Endothelial cell of coronary artery (primary cell): ENCODE measurements around the gene KIF4A. TPM values are rescaled to one million over a fixed set of nuclear protein-coding genes. Genes with fewer than 3 reads are reported as not detected.

Experiments used
- total RNA-seq: library from RNA; depleted of rRNA; stranded (reverse); fragments of >200 nt; gene quantifications from 2 replicates; pipeline ENCODE4 v1.2.3, GENCODE V29; 2014

KIF4A gene, protein sequence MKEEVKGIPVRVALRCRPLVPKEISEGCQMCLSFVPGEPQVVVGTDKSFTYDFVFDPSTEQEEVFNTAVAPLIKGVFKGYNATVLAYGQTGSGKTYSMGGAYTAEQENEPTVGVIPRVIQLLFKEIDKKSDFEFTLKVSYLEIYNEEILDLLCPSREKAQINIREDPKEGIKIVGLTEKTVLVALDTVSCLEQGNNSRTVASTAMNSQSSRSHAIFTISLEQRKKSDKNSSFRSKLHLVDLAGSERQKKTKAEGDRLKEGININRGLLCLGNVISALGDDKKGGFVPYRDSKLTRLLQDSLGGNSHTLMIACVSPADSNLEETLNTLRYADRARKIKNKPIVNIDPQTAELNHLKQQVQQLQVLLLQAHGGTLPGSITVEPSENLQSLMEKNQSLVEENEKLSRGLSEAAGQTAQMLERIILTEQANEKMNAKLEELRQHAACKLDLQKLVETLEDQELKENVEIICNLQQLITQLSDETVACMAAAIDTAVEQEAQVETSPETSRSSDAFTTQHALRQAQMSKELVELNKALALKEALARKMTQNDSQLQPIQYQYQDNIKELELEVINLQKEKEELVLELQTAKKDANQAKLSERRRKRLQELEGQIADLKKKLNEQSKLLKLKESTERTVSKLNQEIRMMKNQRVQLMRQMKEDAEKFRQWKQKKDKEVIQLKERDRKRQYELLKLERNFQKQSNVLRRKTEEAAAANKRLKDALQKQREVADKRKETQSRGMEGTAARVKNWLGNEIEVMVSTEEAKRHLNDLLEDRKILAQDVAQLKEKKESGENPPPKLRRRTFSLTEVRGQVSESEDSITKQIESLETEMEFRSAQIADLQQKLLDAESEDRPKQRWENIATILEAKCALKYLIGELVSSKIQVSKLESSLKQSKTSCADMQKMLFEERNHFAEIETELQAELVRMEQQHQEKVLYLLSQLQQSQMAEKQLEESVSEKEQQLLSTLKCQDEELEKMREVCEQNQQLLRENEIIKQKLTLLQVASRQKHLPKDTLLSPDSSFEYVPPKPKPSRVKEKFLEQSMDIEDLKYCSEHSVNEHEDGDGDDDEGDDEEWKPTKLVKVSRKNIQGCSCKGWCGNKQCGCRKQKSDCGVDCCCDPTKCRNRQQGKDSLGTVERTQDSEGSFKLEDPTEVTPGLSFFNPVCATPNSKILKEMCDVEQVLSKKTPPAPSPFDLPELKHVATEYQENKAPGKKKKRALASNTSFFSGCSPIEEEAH
- 8.4 and 17.8 TPM in 2 replicates for total RNA-seq

DNA sequence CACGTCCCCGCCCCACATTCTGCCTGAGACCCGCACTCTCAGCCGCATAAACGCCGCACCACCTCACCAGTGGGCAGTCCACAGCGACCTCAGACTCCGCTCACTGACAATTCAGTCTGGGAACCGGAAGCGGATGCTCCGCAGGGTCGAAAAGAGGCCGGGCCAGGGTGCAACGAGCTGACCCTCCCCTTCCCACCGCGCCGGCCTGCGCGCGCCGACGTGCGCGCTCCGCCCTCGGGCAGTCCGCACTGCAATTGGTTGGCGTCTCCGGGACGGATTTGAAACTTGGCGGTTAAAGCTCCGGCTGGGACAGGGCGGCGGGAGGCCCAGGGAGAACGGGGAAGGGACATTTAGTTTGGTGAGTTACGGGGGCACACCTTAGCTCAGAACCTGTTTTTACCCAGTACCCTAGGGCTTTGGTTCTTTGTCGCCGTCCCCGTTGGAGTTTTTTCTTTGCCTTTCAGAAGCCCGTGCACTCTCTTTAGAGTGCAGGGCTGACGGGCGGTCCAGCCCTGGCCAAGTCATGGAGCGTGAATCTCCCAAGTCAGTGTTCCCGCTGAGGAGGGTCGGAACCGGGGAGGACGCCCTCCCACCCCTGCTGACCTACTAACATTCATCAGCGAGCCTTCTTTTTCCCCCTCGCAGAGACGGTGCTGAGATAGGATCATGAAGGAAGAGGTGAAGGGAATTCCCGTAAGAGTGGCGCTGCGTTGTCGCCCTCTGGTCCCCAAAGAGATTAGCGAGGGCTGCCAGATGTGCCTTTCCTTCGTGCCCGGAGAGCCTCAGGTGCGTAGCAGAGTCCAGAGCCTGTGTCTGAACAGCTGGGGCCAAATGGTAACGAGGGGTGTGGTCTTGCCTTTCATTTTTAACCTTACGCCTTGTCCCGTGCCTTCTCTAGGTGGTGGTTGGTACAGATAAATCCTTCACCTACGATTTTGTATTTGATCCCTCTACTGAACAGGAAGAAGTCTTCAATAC is at the start of gene KIF4A, which contains the start of gene PDZD11:
Gene KIF4A, plus strand, starts transcription at position 312 of the 978 bp plus-strand sequence. Its CDS starts 355 bp downstream, at position 667.
Gene PDZD11, minus strand, starts transcription at position 135 of the 978 bp plus-strand sequence. CDS start 586 bp downstream, outside the sequence.

DNA sequence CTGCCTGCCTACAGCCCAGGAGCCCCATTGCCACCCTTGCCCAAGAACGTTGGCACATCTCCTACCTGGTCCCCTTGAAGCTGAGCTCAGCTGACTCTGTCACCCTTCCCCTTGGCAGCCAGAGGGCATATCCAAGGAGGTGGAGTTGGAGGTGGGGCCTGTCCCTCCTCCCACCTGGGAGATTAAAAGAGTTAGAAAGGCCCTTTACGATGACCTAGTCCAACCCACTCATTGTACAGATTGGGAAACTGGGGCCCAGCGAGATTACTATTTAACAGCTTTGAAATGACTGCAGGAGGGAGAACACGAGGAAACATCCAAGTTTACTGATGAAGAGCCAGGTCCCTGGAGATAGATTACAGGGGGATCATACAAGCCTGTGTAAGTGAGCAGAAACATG is 29.8 kb upstream of the KIF4A start, which contains the start of gene P2RY4:
Gene P2RY4, minus strand, starts transcription at position 101 of the 400 bp plus-strand sequence. CDS start 580 bp downstream, outside the sequence.

DNA sequence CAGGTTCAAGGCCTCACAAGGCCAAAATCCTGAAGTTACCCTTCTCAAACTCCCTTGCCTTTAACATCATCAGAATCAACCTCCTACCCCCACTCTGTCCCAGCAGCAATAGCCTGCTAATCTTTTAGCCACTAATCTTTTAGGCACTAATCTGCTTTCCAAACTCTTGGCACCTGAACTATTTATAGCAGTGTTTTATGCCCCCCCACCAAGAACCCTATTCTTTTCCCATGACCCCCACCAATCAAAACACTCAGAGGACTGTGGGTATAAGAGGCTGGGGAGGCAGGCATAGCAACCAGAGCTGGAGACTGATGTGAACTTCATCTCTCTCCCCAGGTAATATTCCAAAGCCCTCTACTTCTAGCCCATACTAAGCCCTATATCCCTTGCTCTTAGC is 21.9 kb upstream of the KIF4A start, which contains the start of gene ARR3:
Gene ARR3, plus strand, starts transcription at position 301 of the 400 bp plus-strand sequence. CDS start 1,052 bp downstream, outside the sequence.

DNA sequence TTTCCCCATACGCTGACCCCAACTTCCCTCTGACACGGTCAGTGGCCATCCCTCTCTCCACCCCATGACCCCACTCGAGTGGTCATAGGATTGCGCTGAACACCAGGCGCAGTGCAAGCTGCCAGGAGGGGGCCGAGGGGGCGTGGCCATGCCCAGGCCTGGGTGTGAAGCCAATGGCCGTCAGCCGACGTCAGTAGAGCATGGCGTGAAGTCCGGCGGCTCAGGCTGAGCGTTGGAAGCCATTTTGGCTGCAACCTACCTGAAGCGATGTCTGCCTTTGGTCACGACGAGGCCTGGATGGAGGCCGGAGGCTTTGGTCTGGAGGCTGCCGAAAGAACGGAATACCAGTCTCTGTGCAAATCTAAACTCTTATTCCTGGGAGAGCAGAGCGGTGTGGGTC is 8.0 kb upstream of the KIF4A start, which contains the start of gene RAB41:
Gene RAB41, plus strand, starts transcription at position 222 of the 400 bp plus-strand sequence. Its CDS starts 46 bp downstream, at position 268.

DNA sequence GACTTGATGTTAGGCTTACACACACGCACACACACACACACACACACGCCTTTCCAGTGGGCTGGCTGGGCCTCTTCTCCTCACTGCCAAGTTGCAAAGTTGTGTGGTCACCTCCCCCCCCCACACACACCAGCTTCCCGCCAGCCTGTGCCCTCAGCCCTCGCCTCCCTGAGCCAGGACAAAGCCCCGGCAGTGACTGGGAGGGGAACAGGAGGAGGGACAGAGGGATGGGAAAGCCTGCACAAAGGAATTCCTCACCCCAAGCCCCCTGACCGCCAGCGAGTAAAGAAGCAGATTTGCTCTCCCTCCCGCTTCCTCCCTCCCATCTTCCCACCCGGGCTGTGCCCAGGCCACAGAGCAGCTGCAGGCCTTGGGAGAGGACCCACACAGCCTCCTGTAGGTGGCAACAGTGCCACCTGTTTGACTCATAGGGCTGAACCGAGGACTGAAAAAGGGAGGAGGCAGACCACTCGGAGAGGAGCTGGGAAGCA is 133.0 kb downstream of the KIF4A start, which contains the start of gene GDPD2:
Gene GDPD2, plus strand, starts transcription at position 464 of the 491 bp plus-strand sequence. CDS start 1,671 bp downstream, outside the sequence.

DNA sequence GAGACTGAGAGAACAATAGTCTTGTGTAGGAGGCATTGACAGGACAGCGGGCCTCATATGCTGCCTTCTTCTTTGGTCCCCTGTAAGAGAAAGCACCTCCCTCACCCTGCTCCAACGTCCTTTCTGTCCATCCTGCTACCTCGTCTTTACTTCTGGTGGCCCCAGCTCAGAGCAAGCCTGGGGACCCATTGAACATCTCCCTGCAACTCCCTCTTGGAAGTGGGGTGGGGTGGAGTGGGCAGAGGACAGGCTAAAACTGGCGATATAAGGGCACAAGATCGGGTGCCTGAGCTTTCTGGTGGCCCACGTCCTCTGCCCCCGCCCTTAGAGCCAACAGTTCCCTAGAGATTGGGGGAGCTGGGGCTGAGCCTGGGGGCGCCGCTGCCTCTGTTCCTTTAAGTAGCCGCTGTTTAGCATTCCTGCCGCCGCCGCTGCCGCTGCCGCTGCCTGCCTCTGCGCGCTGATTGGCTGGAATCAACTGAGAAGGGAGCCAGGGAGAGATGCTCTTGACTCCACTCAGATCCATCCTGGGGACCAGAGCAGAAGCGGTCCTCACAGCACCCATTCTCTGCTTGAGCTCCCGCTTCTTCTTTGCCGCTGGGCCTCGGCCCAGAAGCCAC is 154.5 kb downstream of the KIF4A start, which contains the start of gene DLG3:
Gene DLG3, plus strand, starts transcription at position 510 of the 620 bp plus-strand sequence. CDS start 367 bp downstream, outside the sequence.

Other genes starting within 250 kb of the KIF4A start
- under 0.01 and 0.09 TPM in 2 replicates for gene AWAT2, start 240.2 kb upstream of the KIF4A start, total RNA-seq
- not detected in 2 replicates for gene OTUD6A, start 227.6 kb upstream of the KIF4A start, total RNA-seq
- 65.5 and 97.0 TPM in 2 replicates for gene IGBP1, start 156.7 kb upstream of the KIF4A start, total RNA-seq
- gene DGAT2L6, start 112.6 kb upstream of the KIF4A start, total RNA-seq = not detected in 2 replicates
- not detected in 2 replicates for gene AWAT1, start 55.4 kb upstream of the KIF4A start, total RNA-seq
- gene P2RY4, start 29.9 kb upstream of the KIF4A start, total RNA-seq = 0.09 TPM in 1 of 2 replicates, not detected in the other
- not detected in 2 replicates for gene ARR3, start 21.8 kb upstream of the KIF4A start, total RNA-seq
- gene RAB41, start 7.9 kb upstream of the KIF4A start, total RNA-seq = not detected in 2 replicates
- gene PDZD11, start 177 bp upstream of the KIF4A start, total RNA-seq = 36.2 TPM in 2 replicates
- gene GDPD2, start 133.2 kb downstream of the KIF4A start, total RNA-seq = not detected in 2 replicates
- gene DLG3, start 154.7 kb downstream of the KIF4A start, total RNA-seq = 2.2 and 2.6 TPM in 2 replicates